ENCODE results near the gene DPYD.

DPYD gene

DNA sequence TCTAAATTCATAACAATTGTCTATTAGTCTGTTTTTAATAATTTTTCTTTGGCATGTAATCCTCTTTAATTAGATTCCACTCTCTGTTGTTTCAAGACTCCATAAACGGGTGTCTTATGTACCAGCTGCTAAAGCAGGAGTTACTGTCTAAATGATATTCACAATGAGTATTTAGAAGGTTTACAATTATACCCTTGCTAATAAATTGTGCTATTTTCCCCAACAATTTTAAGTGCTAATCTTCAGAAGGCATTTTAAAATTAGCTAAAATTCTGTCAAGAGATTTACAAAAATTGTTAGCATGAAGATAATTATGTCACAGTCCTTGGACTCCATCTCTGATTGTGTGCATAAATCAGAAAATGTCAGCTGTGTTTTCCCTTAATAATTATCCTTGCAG, 83.7 kb downstream of the DPYD start:
- no peak overlapping the region for H3K4me3 Mint-ChIP-seq
- no peaks in the 10 kb centered on the region for H3K27me3 Mint-ChIP-seq
- ATAC-seq (ENCODE audit: low read depth) (no peak), DNase-seq (ENCODE audit: low spot score in 2 of 2) (no peak)
- no peaks in the 10 kb centered on the region for H3K4me1 Mint-ChIP-seq
- H3K36me3 Mint-ChIP-seq, result no peaks in the 10 kb centered on the region
- peaks cover 1% of the 10 kb centered on the region for H3K9me3 Mint-ChIP-seq
- no peak overlapping the region for H3K27ac Mint-ChIP-seq

- no peaks in the 10 kb centered on the region for H3K4me1 Mint-ChIP-seq
- no peak overlapping the region for H3K27ac Mint-ChIP-seq
- H3K9me3 Mint-ChIP-seq, result peaks cover 1% of the 10 kb centered on the region
- no peak overlapping the region for H3K4me3 Mint-ChIP-seq
- ATAC-seq (ENCODE audit: low read depth) (no peak), DNase-seq (ENCODE audit: low spot score in 2 of 2) (no peak)
- H3K27me3 Mint-ChIP-seq, result no peaks in the 10 kb centered on the region
- H3K36me3 Mint-ChIP-seq, result no peaks in the 10 kb centered on the region
These were observed 85.9 kb downstream of the DPYD start for GRCh38 chr1:97834899-97835298.

DNA sequence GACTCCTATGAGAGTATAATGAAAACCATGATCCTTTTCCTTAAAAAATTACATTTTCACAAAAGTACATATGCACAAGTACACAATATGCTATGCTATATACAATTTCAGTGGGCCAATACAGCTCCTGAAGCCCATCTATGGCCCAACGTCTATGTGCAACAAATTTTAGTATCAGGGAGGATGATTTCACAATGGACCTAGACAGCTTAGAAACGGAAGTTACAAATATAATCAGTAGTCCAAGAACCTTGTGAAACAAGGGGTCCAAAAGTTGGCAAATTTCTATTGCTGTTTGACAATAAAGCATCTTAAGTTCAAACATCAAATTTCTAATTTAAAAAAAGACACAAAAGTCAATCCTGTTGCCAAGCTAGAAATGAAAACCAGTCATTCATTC, 87.0 kb downstream of the DPYD start:
- Mint-ChIP-seq H3K9me3 (no peaks in the 10 kb centered on the region), H3K27ac (no peak overlapping the region), H3K36me3 (no peaks in the 10 kb centered on the region), H3K4me1 (no peaks in the 10 kb centered on the region), H3K27me3 (no peaks in the 10 kb centered on the region), H3K4me3 (no peak overlapping the region)
- ATAC-seq (ENCODE audit: low read depth) (no peak), DNase-seq (ENCODE audit: low spot score in 2 of 2) (no peak)

- Mint-ChIP-seq H3K4me3 (no peak overlapping the region), H3K9me3 (no peaks in the 10 kb centered on the region), H3K36me3 (no peaks in the 10 kb centered on the region), H3K4me1 (no peaks in the 10 kb centered on the region), H3K27me3 (no peaks in the 10 kb centered on the region), H3K27ac (no peak overlapping the region)
- DNase-seq (ENCODE audit: low spot score in 2 of 2), result no peak
- ATAC-seq (ENCODE audit: low read depth), result no peak
These were observed 88.4 kb downstream of the DPYD start for GRCh38 chr1:97832481-97832880.

DNA sequence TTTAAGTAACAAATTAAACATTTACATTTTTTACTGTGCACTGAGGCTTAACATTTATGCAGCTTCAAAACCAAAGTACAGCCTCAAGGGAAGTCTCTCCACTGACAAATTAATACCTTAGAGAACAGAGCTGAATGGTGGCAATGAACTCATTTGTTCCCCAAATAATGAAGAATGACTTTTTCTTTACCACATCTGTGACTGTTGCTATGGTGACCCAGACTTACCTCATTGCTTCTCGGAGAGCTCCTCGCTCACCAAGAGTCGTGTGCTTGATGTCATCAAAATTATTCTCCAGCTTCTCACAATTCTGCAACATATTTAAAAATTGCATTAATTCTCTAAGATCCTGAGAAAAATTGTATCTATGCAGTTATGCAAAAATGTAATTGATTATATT, 92.9 kb downstream of the DPYD start:
- Mint-ChIP-seq H3K4me3 (no peak overlapping the region), H3K4me1 (no peaks in the 10 kb centered on the region), H3K27ac (no peak overlapping the region), H3K9me3 (no peaks in the 10 kb centered on the region), H3K36me3 (peaks cover 1% of the 10 kb centered on the region), H3K27me3 (no peaks in the 10 kb centered on the region)
- DNase-seq (ENCODE audit: low spot score in 2 of 2) (no peak), ATAC-seq (ENCODE audit: low read depth) (peak; percentile 77)

GRCh38 chr1:97826820-97827219, 94.0 kb downstream of the DPYD start:
- DNase-seq (ENCODE audit: low spot score in 2 of 2) (no peak), ATAC-seq (ENCODE audit: low read depth) (no peak)
- no peak overlapping the region for H3K4me3 Mint-ChIP-seq
- no peaks in the 10 kb centered on the region for H3K9me3 Mint-ChIP-seq
- no peaks in the 10 kb centered on the region for H3K4me1 Mint-ChIP-seq
- H3K27me3 Mint-ChIP-seq, result no peaks in the 10 kb centered on the region
- H3K27ac Mint-ChIP-seq, result no peak overlapping the region
- peaks cover 1% of the 10 kb centered on the region for H3K36me3 Mint-ChIP-seq

- H3K4me1 Mint-ChIP-seq, result no peaks in the 10 kb centered on the region
- H3K27ac Mint-ChIP-seq, result no peak overlapping the region
- no peak overlapping the region for H3K4me3 Mint-ChIP-seq
- ATAC-seq (ENCODE audit: low read depth) (no peak), DNase-seq (ENCODE audit: low spot score in 2 of 2) (no peak)
- no peaks in the 10 kb centered on the region for H3K27me3 Mint-ChIP-seq
- peaks cover 1% of the 10 kb centered on the region for H3K36me3 Mint-ChIP-seq
- no peaks in the 10 kb centered on the region for H3K9me3 Mint-ChIP-seq
These were observed 96.2 kb downstream of the DPYD start for GRCh38 chr1:97824624-97825023.

GRCh38 chr1:97824200-97824599, 96.6 kb downstream of the DPYD start:
- no peak for ATAC-seq (ENCODE audit: low read depth)
- Mint-ChIP-seq H3K27me3 (no peaks in the 10 kb centered on the region), H3K4me1 (no peaks in the 10 kb centered on the region), H3K9me3 (no peaks in the 10 kb centered on the region), H3K36me3 (peaks cover 1% of the 10 kb centered on the region), H3K27ac (no peak overlapping the region), H3K4me3 (no peak overlapping the region)
- DNase-seq (ENCODE audit: low spot score in 2 of 2), result no peak

- H3K4me3 Mint-ChIP-seq, result no peak overlapping the region
- no peak overlapping the region for H3K27ac Mint-ChIP-seq
- no peak for DNase-seq (ENCODE audit: low spot score in 2 of 2)
- ATAC-seq (ENCODE audit: low read depth), result no peak
- no peaks in the 10 kb centered on the region for H3K4me1 Mint-ChIP-seq
- H3K9me3 Mint-ChIP-seq, result no peaks in the 10 kb centered on the region
- H3K36me3 Mint-ChIP-seq, result no peaks in the 10 kb centered on the region
- H3K27me3 Mint-ChIP-seq, result no peaks in the 10 kb centered on the region
These were observed 100.2 kb downstream of the DPYD start for GRCh38 chr1:97820470-97821188.

DNA sequence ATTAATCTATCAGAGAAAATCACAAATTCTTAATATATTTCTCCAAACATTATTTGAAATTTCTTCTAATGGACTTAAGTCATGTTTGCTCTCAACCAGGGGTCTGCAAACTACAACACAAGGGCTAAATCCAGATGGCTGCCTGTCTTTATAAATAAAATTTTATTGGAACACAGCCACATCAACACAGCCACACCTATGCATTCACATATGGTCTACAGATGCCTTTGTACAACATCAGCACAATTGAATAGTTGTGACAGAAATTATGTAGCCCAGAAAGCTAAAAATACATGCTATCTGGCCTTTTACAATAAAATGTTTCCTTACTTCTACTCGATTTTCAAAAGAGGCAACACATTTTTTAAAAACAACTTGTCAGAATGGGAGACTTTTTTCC, 103.9 kb downstream of the DPYD start:
- no peaks in the 10 kb centered on the region for H3K36me3 Mint-ChIP-seq
- H3K4me1 Mint-ChIP-seq, result no peaks in the 10 kb centered on the region
- DNase-seq (ENCODE audit: low spot score in 2 of 2) (no peak), ATAC-seq (ENCODE audit: low read depth) (no peak)
- H3K4me3 Mint-ChIP-seq, result no peak overlapping the region
- H3K27me3 Mint-ChIP-seq, result no peaks in the 10 kb centered on the region
- no peaks in the 10 kb centered on the region for H3K9me3 Mint-ChIP-seq
- H3K27ac Mint-ChIP-seq, result no peak overlapping the region

GRCh38 chr1:97814804-97815203, 106.0 kb downstream of the DPYD start:
- Mint-ChIP-seq H3K4me1 (no peaks in the 10 kb centered on the region), H3K4me3 (no peak overlapping the region), H3K36me3 (peaks cover 2% of the 10 kb centered on the region), H3K27ac (no peak overlapping the region), H3K9me3 (peaks cover 1% of the 10 kb centered on the region), H3K27me3 (no peaks in the 10 kb centered on the region)
- DNase-seq (ENCODE audit: low spot score in 2 of 2) (no peak), ATAC-seq (ENCODE audit: low read depth) (no peak)

DNA sequence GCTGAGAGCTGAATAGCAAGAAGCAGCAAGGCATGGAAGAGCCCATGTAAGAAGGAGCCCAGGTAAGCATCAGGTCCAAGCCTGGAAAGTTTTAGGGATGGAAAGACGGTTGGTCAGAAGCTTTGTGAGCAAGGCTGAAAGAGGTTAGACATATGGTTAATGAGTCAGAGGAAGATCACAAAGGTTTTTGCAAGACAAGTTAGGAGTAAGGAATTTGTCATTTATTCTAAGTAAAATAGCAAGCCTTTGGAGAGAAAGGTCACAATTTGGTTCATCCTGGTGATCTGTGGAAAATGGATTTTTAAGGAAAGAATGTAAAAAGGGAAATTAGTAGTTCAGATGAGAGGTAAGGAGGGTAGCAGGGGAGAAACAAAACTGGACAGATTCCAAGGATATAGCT, 106.7 kb downstream of the DPYD start:
- ATAC-seq (ENCODE audit: low read depth), result no peak
- peaks cover 6% of the 10 kb centered on the region for H3K36me3 Mint-ChIP-seq
- peaks cover 1% of the 10 kb centered on the region for H3K9me3 Mint-ChIP-seq

GRCh38 chr1:97812076-97812475, 108.8 kb downstream of the DPYD start:
- no peak overlapping the region for H3K4me3 Mint-ChIP-seq
- peaks cover 6% of the 10 kb centered on the region for H3K36me3 Mint-ChIP-seq
- no peak overlapping the region for H3K27ac Mint-ChIP-seq
- DNase-seq (ENCODE audit: low spot score in 2 of 2) (no peak), ATAC-seq (ENCODE audit: low read depth) (no peak)
- H3K27me3 Mint-ChIP-seq, result no peaks in the 10 kb centered on the region
- H3K4me1 Mint-ChIP-seq, result no peaks in the 10 kb centered on the region
- peaks cover 1% of the 10 kb centered on the region for H3K9me3 Mint-ChIP-seq

More for the DNA sequence above, 106.7 kb downstream of the DPYD start:
- no peak overlapping the region for H3K27ac Mint-ChIP-seq
- no peak for DNase-seq (ENCODE audit: low spot score in 2 of 2)
- no peaks in the 10 kb centered on the region for H3K27me3 Mint-ChIP-seq
- H3K4me1 Mint-ChIP-seq, result no peaks in the 10 kb centered on the region
- no peak overlapping the region for H3K4me3 Mint-ChIP-seq

- Mint-ChIP-seq H3K36me3 (peaks cover 6% of the 10 kb centered on the region), H3K27me3 (no peaks in the 10 kb centered on the region), H3K4me1 (no peaks in the 10 kb centered on the region), H3K27ac (no peak overlapping the region), H3K9me3 (peaks cover 1% of the 10 kb centered on the region), H3K4me3 (no peak overlapping the region)
- no peak for ATAC-seq (ENCODE audit: low read depth)
- DNase-seq (ENCODE audit: low spot score in 2 of 2), result no peak
These were observed 113.8 kb downstream of the DPYD start for GRCh38 chr1:97806996-97807520.

GRCh38 chr1:97806326-97806725, 114.5 kb downstream of the DPYD start:
- Mint-ChIP-seq H3K27ac (no peak overlapping the region), H3K27me3 (no peaks in the 10 kb centered on the region), H3K36me3 (peaks cover 6% of the 10 kb centered on the region), H3K9me3 (peaks cover 1% of the 10 kb centered on the region), H3K4me1 (no peaks in the 10 kb centered on the region), H3K4me3 (no peak overlapping the region)
- DNase-seq (ENCODE audit: low spot score in 2 of 2), result no peak
- no peak for ATAC-seq (ENCODE audit: low read depth)
